OCI-M2 (cell line): Measurements from ENCODE around the gene VCL.
A peak's percentile ranks its signal among the peaks of the same experiment; 100 is the strongest.
"Not testable (repeated sequence)": the region's sequence is repeated elsewhere in the genome, so short reads cannot be mapped to it uniquely, and the experiment has no call there.

ENCODE experiments used
- DNase-seq: peaks from one replicate; lab custom pipeline; 2025; ENCODE audit not compliant: unreplicated experiment; lab: John Stamatoyannopoulos, UW

The VCL gene

DNA sequence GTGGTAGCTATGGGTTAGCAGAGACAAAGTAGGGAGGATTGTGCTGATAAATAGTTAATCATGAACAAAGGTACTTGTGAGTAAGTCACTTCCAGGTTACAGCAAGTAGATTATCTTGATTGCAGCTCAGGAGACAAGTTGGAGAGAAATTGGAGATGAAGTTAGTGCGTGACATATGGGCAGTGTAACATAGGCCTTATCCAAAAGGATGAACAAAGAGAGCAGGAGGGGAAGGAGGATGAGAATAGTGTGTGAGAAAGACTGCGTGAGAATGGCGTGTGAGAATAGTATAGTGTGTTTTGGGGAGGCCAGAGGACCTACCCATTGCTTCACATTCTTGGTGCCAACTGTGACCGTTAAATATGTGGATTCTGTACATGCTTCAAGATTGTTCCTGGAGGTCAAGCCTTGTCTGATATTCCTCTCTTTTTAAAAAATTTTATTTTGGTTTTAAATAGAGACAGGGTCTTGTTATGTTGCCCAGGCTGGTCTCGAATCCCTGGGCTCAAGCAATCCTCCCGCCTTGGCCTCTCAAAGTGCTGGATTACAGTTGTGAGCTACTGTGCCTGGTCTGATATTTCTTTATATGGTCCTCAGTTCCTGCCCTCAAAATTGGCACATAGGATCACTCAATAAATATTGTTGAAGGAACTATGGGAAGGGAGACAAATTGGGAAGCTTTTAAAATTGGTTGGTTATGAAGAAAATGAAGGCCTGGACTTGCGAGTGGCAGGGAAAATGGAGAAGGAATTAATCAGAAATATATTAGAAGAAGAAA, 3.2 kb downstream of the VCL start:
- DNase-seq: no peak

DNA sequence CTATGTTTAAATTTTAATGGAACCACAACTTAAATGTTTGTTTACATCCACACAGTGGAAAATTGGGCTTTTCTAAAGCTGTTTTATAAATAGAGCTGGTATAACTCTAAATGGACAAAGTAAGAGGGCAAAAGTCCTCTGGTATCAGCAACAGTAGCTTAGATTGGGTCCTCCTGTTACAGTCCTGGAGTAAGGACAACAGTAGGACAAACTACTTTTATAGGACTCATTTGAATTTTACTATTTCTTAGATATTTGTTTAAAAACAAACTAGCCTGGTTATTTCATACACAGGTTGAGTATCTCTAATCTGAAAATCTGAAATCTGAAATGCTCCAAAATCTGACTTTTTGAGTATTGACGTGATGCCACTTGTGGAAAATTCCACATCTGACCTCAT, 8.4 kb downstream of the VCL start:
- no peak for DNase-seq

DNA sequence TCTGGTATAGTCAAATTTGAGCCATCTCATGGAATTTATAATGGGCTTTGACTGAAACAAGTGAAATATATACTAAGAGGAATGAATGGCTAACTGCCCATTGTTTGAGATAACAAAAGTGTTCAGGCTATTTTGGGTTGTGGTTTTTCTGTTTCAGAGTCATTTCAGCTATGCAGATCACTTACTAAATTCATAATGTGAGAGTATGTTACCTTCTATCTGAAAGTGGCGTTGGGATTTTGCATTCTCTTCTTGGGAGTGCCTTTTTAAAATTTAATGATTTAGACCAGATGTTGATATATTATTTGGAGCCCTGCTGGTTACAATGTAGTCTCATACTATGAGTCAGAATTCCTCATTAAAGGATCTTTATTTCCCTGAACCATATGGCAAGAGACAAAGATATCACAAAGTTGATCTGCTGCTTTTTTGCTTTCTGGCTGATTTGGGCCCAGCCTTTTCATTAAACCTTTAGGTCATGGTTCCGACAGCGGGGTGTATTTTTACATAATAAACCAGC, 10.4 kb downstream of the VCL start:
- no peak for DNase-seq

DNA sequence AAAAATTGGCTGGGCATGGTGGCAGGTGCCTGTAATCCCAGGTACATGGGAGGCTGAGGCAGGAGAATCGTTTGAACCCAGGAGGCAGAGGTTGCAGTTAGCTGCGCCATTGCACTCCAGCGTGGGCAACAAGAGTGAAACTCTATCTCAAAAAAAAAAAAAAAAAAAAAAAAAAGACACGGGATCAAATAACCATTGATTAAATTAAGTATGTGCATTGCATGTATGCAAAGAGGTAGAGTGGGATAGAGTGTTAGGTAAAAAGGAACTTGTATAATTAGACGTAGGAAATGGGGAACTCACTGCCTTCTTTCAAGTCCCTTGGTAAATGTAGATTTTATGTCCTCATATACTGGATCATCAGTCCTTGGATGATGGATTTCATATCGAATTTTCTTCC, 13.1 kb downstream of the VCL start:
- DNase-seq: no peak

DNA sequence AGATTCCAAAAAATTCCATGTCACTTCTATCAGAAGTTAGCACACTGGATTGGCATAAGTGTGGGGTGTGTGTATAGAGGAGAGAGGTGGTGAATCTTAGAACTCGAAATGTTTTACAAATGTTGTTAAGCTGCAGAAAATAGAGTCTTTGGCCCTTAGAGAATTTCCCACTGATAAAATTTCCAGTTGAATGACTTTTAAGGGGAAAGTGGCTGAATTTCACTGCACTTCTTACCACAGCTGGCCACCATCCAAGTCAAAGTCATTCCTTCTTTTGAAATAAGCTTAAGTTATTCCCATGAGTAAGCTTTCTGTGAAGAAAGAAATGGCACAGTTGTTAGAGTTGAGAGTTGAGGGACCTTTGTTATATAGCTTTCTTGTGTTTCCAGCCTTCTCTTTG, 13.9 kb downstream of the VCL start:
- DNase-seq: no peak

DNA sequence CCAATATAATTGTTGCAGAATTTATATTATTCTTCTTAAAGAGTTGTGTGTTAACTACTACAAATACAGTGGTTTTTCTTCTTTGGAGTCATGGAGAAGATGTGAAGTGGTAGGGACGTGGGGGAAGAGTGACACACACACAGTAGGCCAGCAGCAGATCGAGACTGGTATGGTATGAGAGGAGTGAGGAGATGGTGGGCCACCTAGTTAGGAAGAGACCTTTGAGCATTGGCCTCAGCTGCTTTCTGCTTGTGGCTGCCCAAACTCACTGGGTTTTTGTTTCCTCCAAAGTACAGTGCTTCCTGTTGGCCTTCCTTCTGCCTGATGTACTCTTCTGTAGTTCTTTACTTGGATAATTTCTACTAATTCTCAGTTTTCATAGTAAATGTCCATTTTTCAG, 14.6 kb downstream of the VCL start:
- DNase-seq: no peak

DNA sequence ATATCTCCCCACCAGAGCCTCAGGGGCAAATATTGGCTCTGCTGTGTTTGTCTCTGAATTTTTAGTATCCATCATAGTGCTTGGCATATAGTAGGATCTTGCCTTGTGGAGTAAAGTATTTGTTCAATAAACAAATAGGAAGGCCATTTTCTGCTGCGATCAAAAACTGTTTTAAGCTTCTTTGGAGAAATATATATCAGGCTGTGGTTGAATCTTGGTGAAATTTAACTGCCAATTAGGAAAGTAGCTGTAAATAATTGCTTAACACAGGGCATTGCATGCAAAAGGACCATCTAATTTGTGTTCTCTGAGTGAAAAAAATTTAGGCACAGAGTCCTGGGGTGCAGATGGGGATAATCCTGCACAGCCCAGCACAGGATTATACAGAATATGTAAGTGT, 15.1 kb downstream of the VCL start:
- DNase-seq: no peak

DNA sequence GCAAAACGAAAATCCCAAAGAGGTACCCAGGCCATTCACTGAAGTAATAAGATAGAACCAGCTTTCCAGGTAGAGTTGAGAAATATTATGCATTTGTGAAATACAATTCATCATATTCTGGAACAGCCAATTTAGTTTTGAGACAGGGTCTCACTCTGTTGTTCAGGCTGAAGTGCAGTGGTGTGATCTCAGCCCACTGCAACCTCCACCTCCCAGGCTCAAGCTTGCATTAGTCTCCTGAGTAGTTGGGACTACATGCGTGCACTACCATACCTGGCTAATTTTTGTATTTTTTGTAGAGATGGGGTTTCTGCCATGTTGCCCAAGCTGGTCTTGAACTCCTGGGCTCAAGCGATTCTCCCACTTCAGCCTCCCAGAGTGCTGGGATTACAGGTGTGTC, 16.7 kb downstream of the VCL start:
- DNase-seq: not testable (repeated sequence)

DNA sequence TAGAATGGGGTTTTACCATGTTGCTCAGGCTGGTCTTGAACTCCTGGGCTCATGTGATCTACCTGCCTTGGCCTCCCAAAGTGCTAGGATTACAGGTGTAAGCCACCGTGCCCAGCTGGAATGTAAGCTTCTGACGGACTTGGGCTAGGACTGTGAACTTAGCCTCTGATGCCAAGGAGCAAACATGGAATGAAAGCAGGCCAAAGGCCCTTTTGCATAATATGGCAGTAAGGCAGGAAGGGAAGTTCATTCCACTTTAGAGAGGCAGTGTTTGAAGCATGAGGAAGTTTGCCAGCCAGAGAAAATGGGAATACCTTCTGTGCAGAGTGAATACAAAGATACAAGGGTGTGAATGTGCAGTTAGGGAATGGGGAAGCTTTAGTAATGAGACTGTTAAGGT, 20.3 kb downstream of the VCL start:
- DNase-seq: no peak

DNA sequence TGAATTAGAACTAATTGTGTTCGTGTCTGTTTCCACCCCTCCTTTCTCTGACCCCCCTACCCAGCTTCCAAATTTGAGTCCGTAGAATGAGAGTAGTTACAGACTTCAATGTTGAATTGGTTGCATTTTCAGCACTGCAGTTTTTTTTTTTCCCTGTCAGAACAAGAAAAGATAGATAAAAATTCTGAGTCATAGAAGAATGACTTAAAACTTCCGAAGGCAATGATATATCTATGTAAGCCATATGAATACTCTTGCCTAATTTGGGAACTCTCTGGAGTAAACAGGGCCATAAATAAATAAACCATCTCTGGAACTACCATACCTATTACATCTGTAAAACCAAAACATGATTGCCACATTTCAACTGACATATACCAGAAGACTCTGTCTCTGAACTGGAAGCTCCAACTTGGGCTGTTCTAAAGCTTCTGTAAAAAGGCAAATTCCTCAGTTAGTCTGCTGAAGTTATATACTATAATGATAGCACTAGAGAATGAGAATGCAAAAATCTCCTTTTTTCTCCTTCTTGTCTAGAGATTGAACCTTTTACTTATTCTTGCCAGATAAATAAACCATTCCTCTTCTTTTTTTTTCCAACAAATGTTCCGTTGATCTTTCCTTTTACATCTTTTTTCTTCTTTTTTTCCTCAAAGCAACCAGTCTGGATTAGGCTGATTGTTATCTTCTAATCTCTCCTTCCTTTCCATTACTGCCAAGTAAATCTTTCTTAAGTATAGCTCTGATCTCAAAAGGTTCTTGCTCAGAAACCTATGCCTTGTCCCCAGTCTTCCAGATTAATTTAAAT, 23.5 kb downstream of the VCL start:
- peak; percentile 39 for DNase-seq

DNA sequence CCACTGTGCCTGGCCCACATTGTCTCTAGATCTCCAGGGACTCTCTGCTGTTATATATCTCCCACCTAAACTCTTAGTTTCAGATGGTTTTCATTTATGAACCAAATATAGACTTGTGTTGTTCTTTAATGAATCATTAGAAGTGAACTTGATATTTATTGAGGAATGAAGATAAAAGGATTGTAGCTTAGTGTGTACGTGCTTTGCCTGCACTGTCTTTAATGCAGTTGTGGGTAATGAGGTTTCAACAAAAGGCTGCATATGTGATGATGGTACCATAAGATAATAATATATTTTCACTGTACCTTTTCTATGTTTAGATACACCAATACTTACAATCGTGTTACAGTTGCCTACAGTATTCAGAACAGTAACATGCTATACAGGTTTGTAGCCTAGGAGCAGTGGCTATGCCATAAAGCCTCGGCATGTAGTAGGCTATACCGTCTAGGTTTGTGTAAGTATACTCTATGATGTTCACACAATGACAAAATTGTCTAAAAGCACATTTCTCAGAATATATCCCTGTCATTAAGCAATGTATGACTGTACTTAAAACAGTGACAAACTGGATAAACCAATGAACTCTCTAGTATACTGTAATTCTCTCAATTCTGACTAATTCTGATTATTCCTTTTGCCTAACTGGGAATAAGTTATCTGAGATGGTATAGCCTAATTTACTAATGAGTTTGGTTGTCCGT, 25.2 kb downstream of the VCL start:
- no peak for DNase-seq

DNA sequence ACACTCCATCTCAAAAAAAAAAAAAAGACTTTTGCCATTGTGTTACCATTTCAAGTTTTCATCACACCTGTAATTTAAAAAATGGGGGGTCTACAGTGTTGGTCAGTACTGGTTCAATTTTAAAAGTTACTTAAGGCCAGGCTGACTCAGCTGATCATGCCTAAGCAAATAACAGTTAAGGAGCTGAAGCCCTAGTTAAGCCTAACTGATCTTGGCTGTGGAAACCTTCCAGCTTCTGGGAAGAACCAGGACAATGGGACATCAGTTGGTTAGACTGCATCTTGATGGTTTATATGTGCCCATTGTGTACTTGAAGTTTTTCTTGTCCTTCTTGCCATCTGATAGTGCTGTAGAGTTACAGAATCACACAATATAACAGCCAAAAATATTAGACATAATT, 26.7 kb downstream of the VCL start:
- no peak for DNase-seq

DNA sequence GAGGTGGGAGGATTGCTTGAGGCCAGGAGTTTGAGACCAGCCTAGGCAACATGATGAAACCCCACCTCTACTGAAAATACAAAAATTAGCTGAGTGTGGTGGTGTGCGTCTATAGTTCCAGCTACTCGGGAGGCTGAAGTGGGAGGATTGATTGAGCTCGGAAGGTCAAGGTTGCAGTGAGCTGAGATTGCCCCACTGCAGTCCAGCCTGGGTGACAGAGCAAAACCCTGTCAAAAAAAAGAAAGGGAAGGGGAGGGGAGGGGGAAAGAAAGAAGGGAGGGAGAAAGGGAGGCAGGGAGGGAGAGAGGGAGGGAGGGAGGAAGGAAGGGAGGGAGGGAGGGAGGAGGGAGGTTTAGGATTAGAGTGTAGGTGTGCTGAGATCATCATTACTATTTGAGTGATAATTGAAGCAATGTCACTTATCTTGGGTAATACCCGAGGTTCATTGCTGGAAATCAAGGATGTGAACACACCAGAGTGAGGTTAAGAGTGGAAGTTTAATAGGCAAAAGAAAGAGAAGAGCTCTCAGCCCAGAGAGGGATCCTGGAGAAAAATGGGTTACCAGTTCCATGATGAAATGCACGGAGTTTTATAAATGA, 27.6 kb downstream of the VCL start:
- DNase-seq: no peak

DNA sequence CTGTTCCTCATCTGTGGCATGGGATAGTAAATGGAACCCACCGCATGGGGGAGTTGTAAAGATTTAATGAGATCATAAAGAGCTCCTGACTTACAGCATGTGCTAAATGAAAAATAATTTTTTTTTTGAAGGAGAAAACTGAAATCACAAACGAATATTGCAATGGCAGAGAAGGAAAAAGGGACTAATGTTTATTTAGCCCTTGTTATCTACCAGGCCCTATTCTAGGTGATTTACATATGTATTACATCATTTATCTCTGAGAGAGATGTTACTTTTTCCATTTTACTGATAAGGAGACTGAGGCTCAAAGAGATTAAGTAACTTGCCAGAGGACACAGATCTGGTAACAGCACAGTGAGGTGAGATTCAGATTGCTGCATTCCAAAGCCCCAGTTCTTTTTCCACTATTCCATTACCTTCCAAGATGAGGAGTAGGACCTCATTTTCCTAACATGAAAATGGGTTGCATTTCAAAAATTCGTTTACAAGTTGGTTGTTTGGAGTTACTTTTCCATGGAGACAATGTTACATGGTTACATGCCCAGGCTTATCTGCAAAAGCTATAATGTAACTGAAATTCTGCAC, 28.6 kb downstream of the VCL start:
- DNase-seq: no peak

DNA sequence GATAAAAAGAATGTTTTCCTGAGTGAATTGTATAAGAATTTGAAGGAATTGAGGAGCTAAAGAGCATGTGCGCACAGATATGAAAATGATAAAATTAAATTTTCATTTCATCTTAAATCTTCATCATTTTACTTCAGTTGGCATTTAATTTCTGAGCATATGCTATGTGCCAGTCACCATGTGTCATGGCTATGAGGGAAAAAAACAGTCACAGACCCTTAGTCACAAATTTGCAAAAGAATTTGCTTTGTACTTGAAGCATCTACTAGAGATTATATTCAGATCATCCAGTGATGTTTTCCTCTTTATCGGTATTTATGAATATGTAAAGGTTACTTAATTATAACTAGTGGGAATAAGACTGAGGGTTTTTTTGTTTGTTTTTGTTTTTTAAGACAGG, 29.8 kb downstream of the VCL start:
- no peak for DNase-seq

DNA sequence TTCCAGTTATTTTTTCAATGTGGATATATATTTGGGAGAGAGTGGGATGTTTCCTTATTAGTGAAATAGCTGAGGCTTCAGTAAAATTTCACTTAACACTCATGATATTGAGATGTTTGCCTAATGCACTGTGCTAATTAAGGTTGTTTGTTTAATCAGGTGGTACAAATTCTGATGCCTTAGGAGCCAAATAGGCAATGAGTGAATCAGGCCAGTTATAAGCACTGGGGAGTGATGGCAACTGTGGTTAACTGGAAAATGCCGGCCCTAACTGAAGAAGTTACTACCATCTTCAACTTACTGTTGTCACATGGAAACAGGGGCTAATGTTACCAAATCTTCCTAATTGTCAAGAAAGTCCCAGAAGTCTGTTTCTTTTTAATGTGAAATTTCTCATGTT, 32.0 kb downstream of the VCL start:
- DNase-seq: no peak

DNA sequence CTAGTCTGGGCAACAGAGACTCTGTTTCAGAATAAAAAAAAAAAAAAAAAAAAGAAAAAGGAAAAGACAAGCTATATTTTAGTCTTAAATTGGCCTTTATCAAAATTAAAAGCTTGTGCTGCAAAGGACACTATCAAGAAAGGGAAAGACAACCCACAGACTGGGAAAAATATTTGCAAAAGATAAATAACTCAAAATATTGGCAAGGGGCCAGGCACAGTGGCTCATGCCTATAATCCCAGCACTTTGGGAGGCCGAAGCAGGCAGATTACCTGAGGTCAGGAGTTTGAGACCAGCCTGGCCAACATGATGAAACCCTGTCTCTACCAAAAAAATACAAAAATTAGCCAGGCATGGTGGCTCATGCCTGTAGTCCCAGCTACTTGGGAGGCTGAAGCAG, 34.3 kb downstream of the VCL start:
- DNase-seq: not testable (repeated sequence)

DNA sequence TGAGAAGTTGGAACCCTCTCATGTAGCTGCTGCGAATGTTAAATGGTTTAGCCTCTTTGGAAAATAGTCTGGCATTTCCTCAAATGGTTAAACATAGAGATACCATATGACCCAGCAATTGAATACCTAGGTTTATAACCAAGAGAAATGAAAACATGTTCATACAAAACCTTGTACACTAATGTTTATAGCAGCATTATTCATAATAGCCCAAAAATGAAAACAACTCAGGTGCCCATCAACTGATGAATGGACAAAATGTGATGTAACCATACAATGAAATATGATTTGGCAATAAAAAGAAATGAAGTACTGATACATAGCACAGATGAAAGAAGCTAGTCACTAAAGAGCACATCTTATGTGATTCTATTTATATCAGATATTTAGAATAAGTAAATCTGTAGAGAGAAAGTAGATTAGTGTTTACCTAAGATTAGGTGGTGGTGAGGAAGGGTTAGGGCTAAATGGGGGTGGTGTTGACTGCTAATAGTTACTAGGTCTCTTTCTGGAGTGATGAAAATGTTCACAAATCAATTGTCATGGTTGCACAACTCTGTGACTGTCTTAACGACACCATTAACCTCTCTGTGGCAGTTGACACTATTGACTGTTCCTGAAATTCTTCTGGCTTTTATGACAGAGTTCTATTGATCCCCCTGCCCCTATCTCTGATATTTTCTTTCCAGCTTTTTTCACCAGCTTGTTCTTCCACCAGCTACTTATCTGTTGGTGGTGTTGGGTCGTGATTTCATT, 35.2 kb downstream of the VCL start:
- no peak for DNase-seq

DNA sequence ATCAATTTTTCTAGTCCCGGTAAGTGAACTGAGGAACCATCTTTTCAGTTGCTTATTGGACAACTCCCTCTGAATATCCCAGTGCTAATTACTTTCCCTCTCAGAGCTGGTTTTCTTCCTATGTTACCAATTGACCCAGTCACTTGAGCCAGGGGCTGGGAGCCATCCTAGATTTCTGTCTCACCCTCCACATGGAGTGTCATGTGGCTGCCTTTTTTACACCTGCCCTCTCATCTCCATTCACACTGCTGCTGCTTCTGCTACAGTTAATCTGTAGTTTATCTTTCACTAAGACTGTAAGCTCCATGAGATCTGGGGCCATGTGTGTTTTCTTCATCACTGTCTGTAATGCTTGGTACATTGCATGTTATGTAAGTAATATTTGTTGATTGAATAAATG, 35.8 kb downstream of the VCL start:
- DNase-seq: no peak

DNA sequence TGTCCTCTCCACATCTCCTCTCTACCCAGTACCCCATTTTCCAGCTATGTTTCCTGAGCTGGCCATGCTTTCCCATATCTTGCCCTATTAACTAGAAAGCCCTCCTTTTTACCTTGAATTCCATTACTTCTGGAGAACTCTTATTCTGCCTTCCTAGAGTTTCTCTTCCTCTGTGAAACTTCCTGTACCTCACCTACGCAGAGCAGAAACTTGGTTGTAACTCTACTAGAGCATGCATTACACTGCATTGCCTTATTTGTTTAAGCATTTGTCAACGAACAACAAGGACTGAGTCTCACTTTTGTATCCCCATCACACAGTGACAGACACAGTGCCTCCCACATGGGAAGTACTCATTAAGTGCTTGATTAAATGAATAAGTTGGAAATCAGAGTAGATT, 36.4 kb downstream of the VCL start:
- DNase-seq: no peak
